ENCODE data around the gene WDFY2.

DNA sequence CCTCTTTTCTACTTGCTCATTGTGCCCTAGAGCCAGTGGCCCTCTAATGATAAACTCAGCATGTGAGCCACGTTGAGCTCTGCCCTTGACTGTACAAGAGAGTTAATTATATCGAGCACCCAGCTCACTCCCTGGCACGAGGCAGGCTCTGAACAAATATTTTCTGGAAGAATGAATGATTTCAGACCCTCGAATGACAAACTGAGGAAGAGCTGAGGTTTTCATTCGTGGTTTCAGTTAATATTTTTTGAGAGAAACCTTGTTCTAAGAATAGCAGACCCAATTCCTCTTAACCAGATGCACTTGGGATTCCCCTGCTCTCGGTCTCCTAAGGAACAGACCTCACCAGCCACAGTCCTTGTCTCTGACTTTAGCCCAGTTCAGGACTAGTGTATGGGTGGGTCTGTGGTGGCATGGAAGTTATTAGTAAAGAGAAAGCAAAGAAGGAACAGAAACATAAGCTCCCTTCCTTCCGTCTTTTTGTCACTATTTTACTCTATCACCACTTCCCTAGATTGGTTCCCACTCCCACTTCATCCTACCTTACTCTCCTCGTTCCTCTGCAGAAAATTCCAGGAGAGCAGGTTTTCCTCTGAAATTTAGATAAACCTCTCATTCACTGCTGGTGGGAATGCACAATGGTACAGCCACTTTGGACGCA, 22.1 kb upstream of the WDFY2 start:
- no peak for TF ChIP-seq FOXM1 (IDR thresholded peaks at IDR 0.05; ENCODE audit: borderline replicate concordance)
- TF ChIP-seq FOXA1 (IDR thresholded peaks at IDR 0.05), result no peak
- no peak for TF ChIP-seq BHLHE40 (IDR thresholded peaks at IDR 0.05; ENCODE audit: borderline replicate concordance)
- no peak for TF ChIP-seq PKNOX1 (IDR thresholded peaks at IDR 0.05)
- no peak for TF ChIP-seq SP1 (IDR thresholded peaks at IDR 0.05)
- no peak for TF ChIP-seq L3MBTL2 (conservative IDR thresholded peaks at IDR 0.05)
- TF ChIP-seq HDGF (IDR thresholded peaks at IDR 0.05; ENCODE audit: borderline replicate concordance), result no peak
- no peak for TF ChIP-seq ELF4 (IDR thresholded peaks at IDR 0.05)
- TF ChIP-seq SUZ12 (IDR thresholded peaks at IDR 0.05), result no peak
- no peak for TF ChIP-seq LEF1 (IDR thresholded peaks at IDR 0.05; ENCODE audit: borderline replicate concordance)
- no peak for TF ChIP-seq TARDBP (IDR thresholded peaks at IDR 0.05)
